HG02759 (cell line): Measurements from ENCODE around the gene GMCL2.

Source experiments
- ATAC-seq: cut with Tn5 transposase; IDR thresholded peaks from one replicate; pipeline ENCODE4 v1.9.1; 2021; ENCODE audit warnings: mild to moderate bottlenecking, moderate library complexity; ENCODE audit not compliant: unreplicated experiment

GMCL2 gene

DNA sequence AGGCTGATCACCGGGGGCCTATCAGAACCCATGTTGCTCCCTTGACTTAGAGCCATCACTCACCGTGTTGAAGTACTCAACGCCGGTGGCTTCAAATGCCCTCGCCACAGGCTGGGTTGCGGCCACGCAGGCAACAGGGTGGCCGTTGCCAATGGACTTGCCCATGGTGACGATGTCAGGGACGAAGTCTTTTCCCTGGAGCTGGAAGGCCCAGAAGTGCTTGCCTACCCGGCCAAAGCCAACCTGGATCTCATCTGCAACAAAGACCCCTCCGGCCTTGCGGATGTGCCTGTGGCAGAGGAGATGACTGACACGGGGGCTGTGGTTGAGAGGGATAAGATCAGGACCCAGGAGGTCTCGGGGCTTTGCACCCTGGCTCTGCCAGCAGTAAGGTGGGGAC is 35.1 kb upstream of the GMCL2 start:
- ATAC-seq: no peak

DNA sequence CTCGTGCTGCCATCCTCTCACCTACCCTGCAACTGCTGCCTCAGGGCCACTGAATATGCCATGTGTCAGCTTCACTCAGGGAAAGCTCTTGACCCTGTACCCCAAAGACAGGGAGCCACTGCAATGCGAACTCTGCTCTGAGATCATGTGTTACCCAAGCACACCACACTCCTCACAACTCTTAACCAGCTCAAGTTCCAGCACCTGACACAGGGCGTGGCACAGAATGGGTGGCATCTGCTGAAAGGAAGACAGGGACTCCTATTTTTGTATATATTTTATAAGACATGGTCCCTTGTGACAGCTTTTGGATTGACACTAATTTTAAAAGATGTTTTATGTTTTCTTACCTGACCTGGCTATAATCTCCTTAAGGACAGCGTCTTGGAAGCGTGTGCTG is 34.7 kb upstream of the GMCL2 start:
- no peak for ATAC-seq

DNA sequence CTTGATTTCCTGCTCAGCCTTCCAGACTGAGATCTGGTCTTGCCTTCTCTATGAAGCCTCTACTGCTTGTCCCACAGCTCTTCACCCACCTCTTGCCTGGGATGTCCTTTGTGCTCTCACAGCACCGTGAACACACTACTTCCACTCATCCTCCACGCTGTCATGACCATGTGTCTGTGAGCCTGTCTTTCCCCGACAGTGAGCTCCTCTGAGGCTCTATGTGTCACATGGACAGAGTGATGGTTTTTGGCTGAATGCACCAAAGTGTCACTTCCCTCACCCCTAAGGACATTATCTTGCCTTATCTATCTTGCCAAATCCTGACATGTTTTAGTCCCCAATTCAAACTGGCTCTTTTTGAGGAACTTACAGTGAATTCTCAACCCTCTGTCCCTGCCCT is 34.1 kb upstream of the GMCL2 start:
- no peak for ATAC-seq

- ATAC-seq: no peak
Measured at GRCh38 chr5:178218827-178219226, 31.7 kb upstream of the GMCL2 start.

GRCh38 chr5:178218237-178218776 is 31.1 kb upstream of the GMCL2 start:
- no peak for ATAC-seq

GRCh38 chr5:178216779-178217178 is 29.6 kb upstream of the GMCL2 start:
- ATAC-seq: no peak

DNA sequence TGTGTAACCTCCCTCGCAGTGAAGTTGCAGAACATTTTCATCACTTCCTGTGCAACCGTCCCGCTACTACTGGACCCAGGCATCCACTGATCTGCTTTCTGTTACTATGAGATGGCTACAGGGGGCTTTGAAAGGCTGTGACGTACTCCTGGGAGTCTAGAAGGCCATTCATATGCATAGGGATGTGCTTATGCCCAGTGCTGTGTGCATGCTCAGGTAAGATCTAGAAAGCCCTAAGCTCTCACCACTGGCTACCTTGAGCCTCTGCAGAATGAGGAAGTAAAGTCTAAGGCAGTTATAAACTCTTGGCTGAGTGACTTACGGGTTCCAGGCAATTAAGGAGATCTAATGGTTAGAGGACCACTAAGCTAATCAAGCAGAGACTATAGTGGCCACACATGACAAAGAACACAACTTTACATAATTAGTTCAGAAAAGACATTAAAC is 28.9 kb upstream of the GMCL2 start:
- ATAC-seq: no peak

GRCh38 chr5:178215280-178216002 is 28.3 kb upstream of the GMCL2 start:
- ATAC-seq: no peak

DNA sequence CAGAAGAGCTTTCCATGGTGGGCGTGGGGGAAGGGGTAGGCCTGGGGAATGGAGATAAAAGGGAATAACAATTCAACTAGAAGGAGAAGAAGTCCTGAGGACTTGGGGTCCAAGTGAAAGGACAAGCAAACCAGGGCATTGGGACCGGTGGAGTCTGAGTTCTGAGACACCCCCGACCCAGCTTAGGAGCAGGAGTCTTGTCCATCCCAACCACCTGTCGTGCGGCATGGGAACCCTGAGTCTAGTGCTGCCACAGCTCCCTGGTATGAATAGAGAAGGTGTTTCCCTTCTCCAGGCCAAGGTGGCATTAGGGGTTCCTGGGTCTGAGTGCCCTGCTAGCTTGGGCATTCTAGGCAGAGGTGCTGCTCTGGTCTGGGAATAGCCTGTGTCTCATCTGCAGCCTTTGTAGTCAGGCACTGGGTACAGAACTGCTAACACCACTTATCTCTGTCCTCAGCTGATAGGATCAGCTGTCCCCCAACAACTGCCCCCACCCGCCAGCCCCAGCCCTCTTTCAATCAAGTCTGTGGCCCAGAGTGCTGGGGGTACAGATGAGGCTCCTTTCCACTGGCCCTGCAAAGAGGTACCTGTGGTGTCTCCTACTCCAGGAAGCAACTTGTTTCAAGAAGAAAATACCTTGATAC is 27.1 kb upstream of the GMCL2 start:
- no peak for ATAC-seq

DNA sequence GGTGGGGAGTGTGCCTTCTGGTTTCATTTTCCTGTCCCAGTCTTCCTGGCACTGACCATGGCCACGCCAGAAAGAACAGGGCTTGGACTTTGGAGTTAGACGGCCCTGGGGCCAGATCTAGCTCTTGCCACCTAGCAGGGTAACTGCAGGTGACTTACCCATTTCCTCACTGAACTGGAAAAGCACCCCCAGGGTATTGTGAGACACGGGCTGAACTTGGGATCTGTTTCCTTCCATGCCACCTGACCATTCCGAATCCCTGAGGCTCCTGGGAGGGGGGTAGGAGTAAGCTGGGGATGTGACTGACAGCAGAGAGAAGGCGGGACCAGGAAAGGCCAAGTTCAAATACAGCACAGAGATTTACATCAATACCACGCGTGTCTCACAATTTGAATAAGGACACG is 26.6 kb upstream of the GMCL2 start:
- ATAC-seq: no peak

DNA sequence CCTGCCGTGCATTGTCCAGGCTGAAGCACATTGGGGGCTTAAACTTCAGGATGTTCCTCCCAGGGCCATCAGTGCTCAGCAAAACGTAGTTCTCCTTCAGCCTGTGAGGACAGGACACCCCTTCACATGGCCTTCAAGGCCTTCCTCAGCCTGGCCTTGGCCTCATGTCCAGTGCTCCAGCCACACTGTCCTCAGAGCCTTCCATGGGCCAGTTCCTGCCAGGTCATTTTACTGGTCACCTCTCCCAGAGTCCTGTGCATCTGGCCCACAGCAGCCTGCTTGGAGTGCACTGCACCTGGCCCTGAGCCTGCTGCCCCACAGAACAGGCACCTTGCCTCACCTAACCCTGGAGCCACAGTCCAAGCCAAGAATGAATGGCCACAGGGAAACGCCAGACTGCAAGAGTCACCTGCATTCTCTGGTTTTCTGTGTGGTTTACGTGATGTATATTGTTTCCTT is 25.9 kb upstream of the GMCL2 start:
- ATAC-seq: no peak

DNA sequence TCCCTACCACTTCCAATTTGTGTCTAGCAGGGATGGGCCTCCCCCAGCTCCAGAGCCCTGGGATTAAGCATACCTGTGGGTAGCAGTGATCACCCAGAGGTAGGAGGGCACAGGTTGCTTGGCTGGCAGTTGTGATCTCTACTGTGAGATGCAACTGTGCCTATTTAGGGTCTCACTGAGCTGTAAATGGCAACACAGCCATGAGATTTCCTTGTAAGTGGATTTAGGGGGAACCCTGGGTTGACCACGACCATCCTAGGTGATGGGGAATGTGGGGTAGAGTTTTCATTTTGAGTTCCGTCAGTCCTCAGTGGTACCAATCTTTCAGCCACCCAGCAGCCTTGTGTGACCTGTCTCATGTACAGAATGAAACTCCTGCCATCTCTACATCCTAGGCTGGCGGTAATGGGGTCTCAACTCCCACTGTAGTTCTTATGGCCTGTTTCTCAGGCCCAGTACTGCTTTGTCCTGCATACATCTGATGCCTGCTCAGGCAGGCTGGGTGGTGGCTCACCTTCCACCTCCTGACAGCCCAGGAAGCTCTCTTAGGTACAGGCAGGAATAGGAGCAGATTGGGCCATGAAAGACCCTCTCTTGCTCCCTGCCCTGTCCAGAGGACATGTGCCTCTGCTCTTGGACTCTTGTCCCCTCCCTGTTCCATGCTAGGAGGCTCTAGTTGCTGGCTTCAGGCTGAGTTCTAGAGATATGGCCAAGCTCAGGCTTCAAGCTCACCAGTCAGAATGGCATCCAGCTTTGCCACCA is 25.3 kb upstream of the GMCL2 start:
- no peak for ATAC-seq

- ATAC-seq: no peak
Measured at GRCh38 chr5:178211095-178212048, 24.2 kb upstream of the GMCL2 start.

GRCh38 chr5:178210686-178211085 is 23.5 kb upstream of the GMCL2 start:
- no peak for ATAC-seq

GRCh38 chr5:178210073-178210535 is 22.9 kb upstream of the GMCL2 start:
- no peak for ATAC-seq

DNA sequence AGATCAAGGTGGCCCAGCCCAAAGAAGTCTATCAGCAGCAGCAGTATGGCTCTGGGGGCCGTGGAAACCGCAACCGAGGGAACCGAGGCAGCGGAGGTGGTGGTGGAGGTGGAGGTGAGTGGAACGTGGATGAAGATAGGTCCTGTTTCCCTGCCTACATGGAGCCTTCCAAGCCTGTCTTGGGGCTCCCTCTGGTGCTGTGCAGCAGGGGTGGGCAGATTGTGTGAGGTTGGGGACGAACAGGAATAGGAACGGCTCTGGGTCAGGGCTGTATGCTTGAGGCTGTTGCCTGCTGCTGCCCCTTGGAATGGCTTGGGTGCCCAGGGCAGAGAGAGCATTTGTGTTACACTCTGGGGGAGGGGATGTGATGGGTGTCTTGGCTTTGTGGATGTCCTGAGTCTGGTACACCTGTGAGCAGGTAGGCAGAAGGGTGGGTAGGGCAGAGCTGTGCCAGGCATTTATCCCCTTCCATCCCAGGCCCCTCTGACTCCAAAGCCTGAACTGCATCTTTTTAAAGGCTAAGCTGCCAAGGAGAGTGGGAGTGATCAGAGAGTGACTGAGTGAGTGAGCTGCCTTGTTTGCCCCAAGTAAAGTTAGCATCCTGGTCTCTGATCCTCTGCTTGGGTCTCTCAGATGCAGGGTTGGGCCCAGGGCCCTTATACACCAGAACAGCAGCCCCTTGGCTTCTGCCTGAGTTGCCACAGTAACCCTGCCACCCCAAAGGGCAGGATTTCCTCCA is 22.3 kb upstream of the GMCL2 start:
- no peak for ATAC-seq

DNA sequence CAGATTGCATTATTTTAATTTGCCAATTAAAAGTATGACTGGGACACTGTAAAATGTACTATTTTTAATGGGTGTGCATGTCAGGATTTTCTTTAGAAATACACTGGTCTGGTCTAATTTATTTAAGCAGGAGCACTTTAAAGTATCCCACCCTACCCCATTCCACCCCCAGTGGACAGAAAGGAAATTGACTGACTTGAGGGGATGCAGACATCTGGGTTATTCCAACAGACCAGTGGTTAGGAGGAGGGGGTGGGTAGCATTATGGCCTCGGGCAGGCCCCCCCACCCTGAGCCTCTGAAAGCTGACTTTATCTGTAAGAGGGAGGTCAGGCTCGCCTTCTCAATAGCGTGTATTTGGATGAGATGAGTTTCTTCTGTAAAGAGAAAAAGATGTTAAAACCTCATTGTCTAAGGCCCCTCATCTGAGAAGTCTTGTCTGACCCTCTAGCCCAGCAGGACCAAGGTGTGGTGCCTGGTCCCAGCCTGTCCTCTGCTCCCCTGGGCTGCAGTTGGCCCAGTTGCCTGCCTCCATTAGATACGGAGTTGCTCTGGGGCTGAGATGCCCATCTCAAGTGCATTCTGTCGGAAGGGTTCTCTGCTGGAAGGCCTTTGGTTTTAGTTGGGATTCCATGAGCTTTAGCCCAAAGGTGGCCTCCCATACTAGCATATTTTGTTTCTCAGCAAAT is 21.5 kb upstream of the GMCL2 start:
- ATAC-seq: no peak

DNA sequence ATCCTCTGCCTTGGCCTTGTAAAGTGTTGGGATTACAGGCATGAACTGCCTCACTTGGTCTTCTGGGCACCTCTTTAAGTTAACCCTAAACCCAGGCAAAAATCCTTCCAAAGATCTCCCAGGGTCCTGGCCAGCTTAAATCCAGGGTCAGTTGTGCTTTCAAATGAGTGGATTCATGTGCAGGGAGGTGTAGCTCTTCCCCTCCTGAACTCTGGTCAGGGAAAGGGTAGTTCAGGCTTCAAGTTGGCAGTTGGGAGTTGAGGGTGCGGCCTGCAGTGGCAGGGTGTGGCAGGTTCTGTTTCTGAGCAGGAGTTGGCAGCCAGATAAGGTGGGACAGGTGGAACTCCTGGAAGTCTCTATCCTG is 20.7 kb upstream of the GMCL2 start:
- ATAC-seq: no peak
